Measurements from ENCODE around the gene PPP2CA. TPM values are rescaled to one million over a fixed set of nuclear protein-coding genes. Genes with fewer than 3 reads are reported as not detected.

PPP2CA gene
- total RNA-seq, 4 donors from 2014 or later = 30.4 to 198 (median 147) TPM

GRCh38 chr5:134240421-134240962 lies 14.6 kb upstream of the PPP2CA start:
- in situ Hi-C loops (cut with MboI; ENCODE audit: low pct_ligation_motif_present in 1 of 4, low pct_unique_long_range_greater_than_20kb in 1 of 4, low sequenced_read_pairs in 3 of 4) (no loop called here), intact Hi-C loops (cut with DNase I; ENCODE audit: low total_unique reads) (no loop called here)
- no peak overlapping the region for H3K4me3 ChIP-seq
- TF ChIP-seq EP300 (IDR thresholded peaks at IDR 0.05; ENCODE audit: low read depth) (no peak), CTCF (IDR thresholded peaks at IDR 0.05) (no peak), POLR2AphosphoS5 (IDR thresholded peaks at IDR 0.05) (no peak), POLR2A (IDR thresholded peaks at IDR 0.05) (no peak)
- no peaks in the 10 kb centered on the region for H3K27me3 ChIP-seq
- no peaks in the 10 kb centered on the region for H3K9me3 ChIP-seq
- WGBS, 2 donors (ENCODE audit: low coverage in 1 of 2) = 37 to 46% methylated on average over 7 of the region's 7 CpGs
- peaks cover 0 to 15% (median 5%) of the 10 kb centered on the region in 4 donors for H3K4me1 ChIP-seq
- H3K36me3 ChIP-seq = no peaks in the 10 kb centered on the region
- DNase-seq = no peak
- peak overlapping the region; percentile 16 to 56 (median 32) for H3K27ac ChIP-seq

GRCh38 chr5:134236820-134237219 lies 10.9 kb upstream of the PPP2CA start:
- Histone ChIP-seq H3K27ac (no peak overlapping the region), H3K4me3 (no peak overlapping the region), H3K27me3 (no peaks in the 10 kb centered on the region), H3K36me3 (no peaks in the 10 kb centered on the region), H3K9me3 (no peaks in the 10 kb centered on the region), H3K4me1 (peaks cover 0 to 15% (median 3%) of the 10 kb centered on the region in 4 donors)
- in situ Hi-C loops (cut with MboI; ENCODE audit: low pct_ligation_motif_present in 1 of 4, low pct_unique_long_range_greater_than_20kb in 1 of 4, low sequenced_read_pairs in 3 of 4) = no loop called here
- 90 to 93% methylated on average over 6 of the region's 6 CpGs for WGBS, 2 donors (ENCODE audit: low coverage in 1 of 2)
- intact Hi-C loops (cut with DNase I; ENCODE audit: low total_unique reads) = no loop called here
- no peak for TF ChIP-seq POLR2AphosphoS5 (IDR thresholded peaks at IDR 0.05)
- TF ChIP-seq POLR2A (IDR thresholded peaks at IDR 0.05) = no peak
- no peak for TF ChIP-seq CTCF (IDR thresholded peaks at IDR 0.05)
- TF ChIP-seq EP300 (IDR thresholded peaks at IDR 0.05; ENCODE audit: low read depth) = no peak
- DNase-seq = no peak

- 59 to 60% methylated on average over 1 to 2 of the region's 2 CpGs for WGBS, 2 donors (ENCODE audit: low coverage in 1 of 2)
- in situ Hi-C loops (cut with MboI; ENCODE audit: low pct_ligation_motif_present in 1 of 4, low pct_unique_long_range_greater_than_20kb in 1 of 4, low sequenced_read_pairs in 3 of 4) (no loop called here), intact Hi-C loops (cut with DNase I; ENCODE audit: low total_unique reads) (no loop called here)
- TF ChIP-seq CTCF (IDR thresholded peaks at IDR 0.05) (no peak), POLR2AphosphoS5 (IDR thresholded peaks at IDR 0.05) (no peak), POLR2A (IDR thresholded peaks at IDR 0.05) (no peak), EP300 (IDR thresholded peaks at IDR 0.05; ENCODE audit: low read depth) (no peak)
- no peak overlapping the region for H3K4me3 ChIP-seq
- no peaks in the 10 kb centered on the region for H3K36me3 ChIP-seq
- H3K9me3 ChIP-seq = no peaks in the 10 kb centered on the region
- no peaks in the 10 kb centered on the region for H3K27me3 ChIP-seq
- peaks cover 0 to 15% (median 3%) of the 10 kb centered on the region in 4 donors for H3K4me1 ChIP-seq
- no peak overlapping the region for H3K27ac ChIP-seq
- no peak for DNase-seq
Measured at GRCh38 chr5:134236318-134236717, 10.4 kb upstream of the PPP2CA start.

- in situ Hi-C loops (cut with MboI; ENCODE audit: low pct_ligation_motif_present in 1 of 4, low pct_unique_long_range_greater_than_20kb in 1 of 4, low sequenced_read_pairs in 3 of 4) = no loop called here
- Histone ChIP-seq H3K36me3 (no peaks in the 10 kb centered on the region), H3K27me3 (no peaks in the 10 kb centered on the region), H3K4me3 (no peak overlapping the region), H3K9me3 (no peaks in the 10 kb centered on the region), H3K4me1 (peaks cover 4 to 22% (median 19%) of the 10 kb centered on the region in 4 donors), H3K27ac (no peak overlapping the region)
- TF ChIP-seq EP300 (IDR thresholded peaks at IDR 0.05; ENCODE audit: low read depth) (no peak), CTCF (IDR thresholded peaks at IDR 0.05) (no peak), POLR2A (IDR thresholded peaks at IDR 0.05) (no peak), POLR2AphosphoS5 (IDR thresholded peaks at IDR 0.05) (no peak)
- intact Hi-C loops (cut with DNase I; ENCODE audit: low total_unique reads) = no loop called here
- DNase-seq = no peak
Measured at GRCh38 chr5:134228624-134229023, 2.8 kb upstream of the PPP2CA start.
